HUES64 (cell line): ENCODE results near the gene TK2.
"Not testable (repeated sequence)": the region's sequence is repeated elsewhere in the genome, so short reads cannot be mapped to it uniquely, and the experiment has no call there.

ENCODE experiments used
- H3K27ac ChIP-seq: 2 replicates; pipeline ENCODE4 v1.7.0; 2013; ENCODE audit warnings: low read depth, low read length, inconsistent platforms
- H3K27me3 ChIP-seq: 2 replicates; pipeline ENCODE4 v1.6.1; 2013; ENCODE audit warnings: mild to moderate bottlenecking, low read length; ENCODE audit not compliant: insufficient read depth
- H3K36me3 ChIP-seq: 2 replicates; pipeline ENCODE4 v1.6.1; 2013; ENCODE audit warnings: mild to moderate bottlenecking, low read length; ENCODE audit not compliant: insufficient read depth
- H3K4me1 ChIP-seq: 2 replicates; pipeline ENCODE4 v1.6.1; 2013; ENCODE audit warnings: mild to moderate bottlenecking, low read length, moderate library complexity; ENCODE audit not compliant: insufficient read depth
- H3K4me3 ChIP-seq: 2 replicates; pipeline ENCODE4 v1.5.1; 2013; ENCODE audit warnings: mild to moderate bottlenecking, low read length, moderate library complexity
- H3K9ac ChIP-seq: 2 replicates; pipeline ENCODE4 v1.6.1; 2013; ENCODE audit warnings: mild to moderate bottlenecking, low read depth, low read length
- H3K9me3 ChIP-seq: 2 replicates; pipeline ENCODE4 v1.6.1; 2013; ENCODE audit warnings: low read depth, low read length; ENCODE audit not compliant: insufficient read depth
- WGBS: fragments of 150-250, 120-280 bp; methylation state at CpG from one replicate; pipeline ENCODE4 v1.1.7; 2013; ENCODE audit warnings: missing lambda C conversion rate; 5-methylcytosine and 5-hydroxymethylcytosine counted together

Gene TK2

GRCh38 chr16:66510298-66510697 is 39.6 kb downstream of the TK2 start:
- WGBS: 93% methylated on average over 5 of the region's 5 CpGs
- H3K27ac ChIP-seq: no peak overlapping the region
- H3K9ac ChIP-seq: no peak overlapping the region
- no peak overlapping the region for H3K4me3 ChIP-seq
- no peaks in the 10 kb centered on the region for H3K36me3 ChIP-seq
- H3K27me3 ChIP-seq: no peaks in the 10 kb centered on the region
- peaks cover 27% of the 10 kb centered on the region for H3K4me1 ChIP-seq
- no peaks in the 10 kb centered on the region for H3K9me3 ChIP-seq

- no peaks in the 10 kb centered on the region for H3K27me3 ChIP-seq
- peaks cover 27% of the 10 kb centered on the region for H3K4me1 ChIP-seq
- no peak overlapping the region for H3K9ac ChIP-seq
- H3K36me3 ChIP-seq: no peaks in the 10 kb centered on the region
- H3K27ac ChIP-seq: no peak overlapping the region
- no peak overlapping the region for H3K4me3 ChIP-seq
- no peaks in the 10 kb centered on the region for H3K9me3 ChIP-seq
- WGBS: 95% methylated on average over 5 of the region's 5 CpGs
Observed at GRCh38 chr16:66509576-66509975, 40.3 kb downstream of the TK2 start.

- H3K27me3 ChIP-seq: no peaks in the 10 kb centered on the region
- no peak overlapping the region for H3K9ac ChIP-seq
- 95% methylated on average over 8 of the region's 9 CpGs for WGBS
- peaks cover 27% of the 10 kb centered on the region for H3K4me1 ChIP-seq
- no peaks in the 10 kb centered on the region for H3K36me3 ChIP-seq
- no peak overlapping the region for H3K27ac ChIP-seq
- no peaks in the 10 kb centered on the region for H3K9me3 ChIP-seq
- no peak overlapping the region for H3K4me3 ChIP-seq
Observed at GRCh38 chr16:66508914-66509496, 40.9 kb downstream of the TK2 start.

- Histone ChIP-seq H3K9me3 (no peaks in the 10 kb centered on the region), H3K4me1 (peaks cover 27% of the 10 kb centered on the region), H3K36me3 (no peaks in the 10 kb centered on the region), H3K4me3 (no peak overlapping the region), H3K27me3 (no peaks in the 10 kb centered on the region), H3K27ac (no peak overlapping the region), H3K9ac (no peak overlapping the region)
- 93% methylated on average over 7 of the region's 7 CpGs for WGBS
Observed at GRCh38 chr16:66508248-66508913, 41.5 kb downstream of the TK2 start.

GRCh38 chr16:66507731-66508239 is 42.1 kb downstream of the TK2 start:
- Histone ChIP-seq H3K27me3 (no peaks in the 10 kb centered on the region), H3K4me3 (no peak overlapping the region), H3K27ac (no peak overlapping the region), H3K4me1 (peaks cover 23% of the 10 kb centered on the region), H3K9ac (no peak overlapping the region), H3K36me3 (no peaks in the 10 kb centered on the region), H3K9me3 (no peaks in the 10 kb centered on the region)
- 89% methylated on average over 4 of the region's 4 CpGs for WGBS

- Histone ChIP-seq H3K4me1 (no peaks in the 10 kb centered on the region), H3K27me3 (no peaks in the 10 kb centered on the region), H3K36me3 (no peaks in the 10 kb centered on the region), H3K4me3 (no peak overlapping the region), H3K9me3 (no peaks in the 10 kb centered on the region), H3K9ac (no peak overlapping the region), H3K27ac (no peak overlapping the region)
- WGBS: no CpG with 5 or more reads among the region's 3 CpGs
Observed at GRCh38 chr16:66503612-66504011, 46.3 kb downstream of the TK2 start.

- no peak overlapping the region for H3K27ac ChIP-seq
- no peaks in the 10 kb centered on the region for H3K27me3 ChIP-seq
- 87% methylated on average over 2 of the region's 2 CpGs for WGBS
Observed at GRCh38 chr16:66503030-66503429, 46.9 kb downstream of the TK2 start.

GRCh38 chr16:66502020-66502913 is 47.7 kb downstream of the TK2 start:
- H3K9ac ChIP-seq: no peak overlapping the region
- H3K27ac ChIP-seq: no peak overlapping the region
- 81% methylated on average over 11 of the region's 12 CpGs for WGBS

More at GRCh38 chr16:66503030-66503429, 46.9 kb downstream of the TK2 start:
- H3K4me3 ChIP-seq: no peak overlapping the region
- H3K9ac ChIP-seq: no peak overlapping the region
- H3K9me3 ChIP-seq: no peaks in the 10 kb centered on the region
- no peaks in the 10 kb centered on the region for H3K36me3 ChIP-seq
- no peaks in the 10 kb centered on the region for H3K4me1 ChIP-seq

GRCh38 chr16:66501563-66501962 is 48.4 kb downstream of the TK2 start:
- H3K4me3 ChIP-seq, H3K4me1 ChIP-seq, H3K36me3 ChIP-seq, H3K9me3 ChIP-seq, H3K27ac ChIP-seq, H3K9ac ChIP-seq, H3K27me3 ChIP-seq: not testable (repeated sequence)
- WGBS: 93% methylated on average over 3 of the region's 4 CpGs

More at GRCh38 chr16:66502020-66502913, 47.7 kb downstream of the TK2 start:
- H3K4me1 ChIP-seq: no peaks in the 10 kb centered on the region
- H3K27me3 ChIP-seq: no peaks in the 10 kb centered on the region
- no peaks in the 10 kb centered on the region for H3K36me3 ChIP-seq
- H3K4me3 ChIP-seq: no peak overlapping the region
- no peaks in the 10 kb centered on the region for H3K9me3 ChIP-seq

GRCh38 chr16:66497921-66498320 is 52.0 kb downstream of the TK2 start:
- not testable (repeated sequence) for H3K4me3 ChIP-seq, H3K27me3 ChIP-seq, H3K4me1 ChIP-seq, H3K9me3 ChIP-seq, H3K9ac ChIP-seq, H3K36me3 ChIP-seq, H3K27ac ChIP-seq
- 82% methylated on average over 1 of the region's 2 CpGs for WGBS

GRCh38 chr16:66496226-66496625 is 53.7 kb downstream of the TK2 start:
- H3K4me1 ChIP-seq, H3K27me3 ChIP-seq, H3K9me3 ChIP-seq, H3K4me3 ChIP-seq, H3K9ac ChIP-seq, H3K36me3 ChIP-seq, H3K27ac ChIP-seq: not testable (repeated sequence)
- 95% methylated on average over 8 of the region's 10 CpGs for WGBS
